Measurements from ENCODE around the gene ECM1. TPM values are rescaled to one million over a fixed set of nuclear protein-coding genes. Genes with fewer than 3 reads are reported as not detected.

ECM1 gene
- total and polyA plus RNA-seq, 2 of the 8 experiments (the other 6 are each of a cell fraction or from before 2014, with no cell fraction given) = 0.95 to 0.98 TPM

DNA sequence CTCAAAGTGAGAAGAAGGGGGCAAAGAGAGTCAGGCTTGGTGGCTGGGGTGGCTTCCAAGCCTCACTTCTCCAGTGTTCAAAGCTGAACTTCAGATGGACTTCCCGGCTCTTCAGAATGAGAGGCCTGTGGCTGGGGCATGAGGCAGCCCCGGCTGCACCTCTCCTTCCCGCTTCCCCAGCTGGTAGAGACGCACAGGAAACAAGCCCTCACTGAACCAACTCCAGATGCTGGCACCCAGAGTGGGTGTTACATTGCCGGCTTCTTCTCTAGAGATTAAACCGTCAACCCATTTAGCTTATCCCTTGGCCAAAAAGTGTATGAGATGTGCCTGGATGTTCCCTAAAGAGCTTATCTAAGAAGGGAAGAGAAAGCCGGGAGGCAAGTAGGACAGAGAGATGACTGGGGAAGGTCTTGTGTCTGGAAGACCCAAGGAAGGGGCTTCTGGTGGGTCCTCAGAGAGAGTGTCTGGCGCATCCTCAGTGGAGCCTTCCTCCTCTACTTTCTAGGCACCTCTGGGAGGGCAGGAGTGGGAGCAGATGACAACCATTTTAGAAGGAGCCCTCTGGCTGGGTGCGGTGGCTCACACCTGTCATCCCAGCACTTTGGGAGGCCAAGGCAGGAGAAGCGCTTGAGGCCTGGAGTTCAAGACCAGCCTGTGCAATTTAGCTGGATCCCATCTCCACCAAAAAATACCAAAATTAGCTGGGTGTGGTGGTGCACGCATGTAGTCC, 43.3 kb downstream of the ECM1 start (continued):
- TF ChIP-seq GABPA (IDR thresholded peaks at IDR 0.05; ENCODE audit: borderline replicate concordance, insufficient read depth, low read length) = no peak
- no peak for TF ChIP-seq SIN3A (conservative IDR thresholded peaks at IDR 0.05 in 1 of 2, IDR thresholded peaks at IDR 0.05 in 1 of 2; ENCODE audit: low read depth in 1 of 2, low read length in 2 of 2)
- TF ChIP-seq POLR2AphosphoS5 (IDR thresholded peaks at IDR 0.05; ENCODE audit: low read depth, low read length) = no peak
- no peak for TF ChIP-seq KDM1A (IDR thresholded peaks at IDR 0.05; ENCODE audit: borderline replicate concordance, low read length)
